ENCODE data around the gene SSBP2. TPM values are rescaled to one million over a fixed set of nuclear protein-coding genes. Genes with fewer than 3 reads are reported as not detected.
A peak's percentile ranks its signal among the peaks of the same experiment; 100 is the strongest.

The SSBP2 gene
- total RNA-seq, 2 experiments from 2014 or later: 48.2 to 50.6 TPM

DNA sequence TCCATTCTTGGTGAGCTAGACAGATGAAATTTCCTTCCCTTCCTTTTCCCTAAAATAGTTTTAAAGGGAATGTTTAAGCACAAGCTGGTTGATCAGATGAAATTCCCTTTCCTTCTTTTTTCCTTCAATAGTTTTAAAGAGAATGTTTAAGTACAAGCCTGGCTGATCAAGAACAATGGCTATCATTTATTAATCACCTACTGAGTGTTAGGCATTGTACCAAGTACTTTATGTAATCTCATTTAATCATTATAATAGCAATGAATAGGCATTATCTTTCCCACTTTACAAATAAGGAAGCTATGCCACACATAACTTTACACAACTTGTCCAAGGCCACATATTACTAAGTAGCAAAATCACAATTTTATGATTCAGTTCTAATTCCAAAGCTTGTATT is 205.0 kb downstream of the SSBP2 start:
- no peak for DNase-seq
- peaks cover 6% of the 10 kb centered on the region for H3K9me3 Mint-ChIP-seq
- H3K36me3 Mint-ChIP-seq (ENCODE audit: low read depth): peaks cover 15% of the 10 kb centered on the region
- H3K27me3 Mint-ChIP-seq: no peaks in the 10 kb centered on the region
- H3K4me3 Mint-ChIP-seq: no peak overlapping the region
- no peaks in the 10 kb centered on the region for H3K4me1 Mint-ChIP-seq
- POLR2A ChIA-PET: no interaction called here
- H3K27ac Mint-ChIP-seq: no peak overlapping the region
- CTCF ChIA-PET: no interaction called here

DNA sequence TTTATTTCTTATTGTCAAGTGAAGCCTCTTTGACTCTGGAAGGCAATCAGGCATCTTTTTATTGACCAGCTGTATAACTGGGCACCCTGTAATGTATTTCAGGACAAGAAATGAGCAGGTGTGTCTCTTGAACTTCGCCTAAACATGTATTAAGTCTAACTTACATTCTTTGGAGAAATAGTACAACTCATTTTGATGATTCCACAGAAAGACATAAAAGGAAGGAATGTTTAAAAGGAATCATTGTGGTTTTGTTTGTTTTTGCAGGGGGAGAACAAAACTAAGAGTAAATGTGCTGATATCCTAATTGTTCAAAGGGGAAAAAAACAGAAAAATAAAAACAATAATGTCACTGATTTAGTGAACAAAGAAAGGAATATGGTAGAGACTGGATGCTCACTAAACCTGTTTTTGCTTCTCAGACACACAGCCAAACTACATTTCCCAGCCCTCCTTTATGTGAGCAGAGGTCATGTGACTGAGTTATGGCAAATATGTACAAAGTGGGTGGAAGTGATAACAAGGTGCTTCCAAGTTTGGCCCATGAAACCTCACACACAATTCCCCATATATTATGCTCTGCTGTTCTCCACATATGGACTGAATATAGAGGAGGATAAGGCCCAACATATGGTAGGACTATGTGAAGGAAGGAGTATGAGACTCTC is 206.4 kb downstream of the SSBP2 start:
- ChIA-PET POLR2A (no interaction called here), CTCF (no interaction called here)
- Mint-ChIP-seq H3K36me3 (ENCODE audit: low read depth) (peaks cover 22% of the 10 kb centered on the region), H3K9me3 (peaks cover 6% of the 10 kb centered on the region), H3K27me3 (no peaks in the 10 kb centered on the region), H3K4me3 (no peak overlapping the region), H3K4me1 (peaks cover 9% of the 10 kb centered on the region), H3K27ac (no peak overlapping the region)
- DNase-seq: no peak

DNA sequence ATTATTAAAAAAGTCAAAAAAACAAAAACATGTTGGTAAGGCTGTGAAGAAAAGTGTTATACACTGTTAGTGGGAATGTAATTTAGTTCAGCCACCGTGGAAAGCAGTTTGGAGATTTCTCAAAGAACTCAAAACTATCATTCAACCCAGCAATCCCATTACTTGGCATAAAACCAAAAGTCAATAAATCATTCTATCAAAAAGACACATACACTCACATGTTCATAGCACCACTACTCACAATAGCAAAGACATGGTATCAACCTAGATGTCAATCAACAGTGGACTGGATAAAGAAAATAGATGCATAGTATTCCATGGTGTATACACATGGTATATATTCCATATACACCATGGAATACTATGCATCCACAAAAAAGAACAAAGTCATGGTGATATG is 208.7 kb downstream of the SSBP2 start:
- no peaks in the 10 kb centered on the region for H3K27me3 Mint-ChIP-seq
- H3K9me3 Mint-ChIP-seq: peaks cover 6% of the 10 kb centered on the region
- H3K4me3 Mint-ChIP-seq: no peak overlapping the region
- H3K27ac Mint-ChIP-seq: no peak overlapping the region
- ChIA-PET POLR2A (no interaction called here), CTCF (no interaction called here)
- H3K4me1 Mint-ChIP-seq: peaks cover 31% of the 10 kb centered on the region
- DNase-seq: no peak
- peaks cover 23% of the 10 kb centered on the region for H3K36me3 Mint-ChIP-seq (ENCODE audit: low read depth)

DNA sequence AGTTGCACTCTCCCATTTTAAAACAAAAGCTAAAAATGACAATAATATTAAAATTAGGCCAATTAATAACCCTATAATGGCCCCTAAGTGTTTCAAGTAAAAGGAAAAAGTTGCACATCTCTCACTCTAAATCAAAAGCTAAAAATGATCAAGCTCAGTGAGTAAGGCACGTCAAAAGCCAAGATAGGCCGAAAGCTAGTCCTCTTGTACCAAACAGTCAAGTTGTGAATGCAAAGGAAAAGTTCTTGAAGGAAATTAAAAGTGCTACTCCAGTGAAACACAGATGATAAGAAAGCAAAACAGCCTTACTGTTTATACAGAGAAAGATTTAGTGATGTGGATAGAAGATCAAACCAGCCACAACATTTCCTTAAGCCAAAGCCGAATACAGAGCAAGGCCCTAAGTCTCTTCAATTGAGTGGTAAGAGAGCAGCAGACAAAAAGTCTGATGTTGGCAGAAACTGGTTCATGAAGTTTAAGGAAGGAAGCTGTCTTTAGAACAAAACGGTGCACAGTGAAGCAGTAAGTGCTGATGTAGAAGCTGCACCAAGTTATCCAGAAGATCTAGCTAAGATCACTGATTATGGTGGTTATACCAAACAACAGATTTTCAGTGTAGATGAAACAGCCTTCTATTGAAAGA is 212.9 kb downstream of the SSBP2 start:
- POLR2A ChIA-PET: interaction anchor here (1.4 kb wide), 1 partner anchor 212 kb away, joined by 4 read pairs; the partner anchor contains the start of gene SSBP2
- H3K27me3 Mint-ChIP-seq: no peaks in the 10 kb centered on the region
- peaks cover 6% of the 10 kb centered on the region for H3K9me3 Mint-ChIP-seq
- CTCF ChIA-PET: interaction anchor here (0.6 kb wide), 1 partner anchor 389 kb away, joined by 3 read pairs; no protein-coding TSS in a partner anchor
- peaks cover 50% of the 10 kb centered on the region for H3K4me1 Mint-ChIP-seq
- H3K36me3 Mint-ChIP-seq (ENCODE audit: low read depth): peaks cover 27% of the 10 kb centered on the region
- H3K27ac Mint-ChIP-seq: peak overlapping the region; percentile 84
- no peak overlapping the region for H3K4me3 Mint-ChIP-seq
- DNase-seq: peak; percentile 36

DNA sequence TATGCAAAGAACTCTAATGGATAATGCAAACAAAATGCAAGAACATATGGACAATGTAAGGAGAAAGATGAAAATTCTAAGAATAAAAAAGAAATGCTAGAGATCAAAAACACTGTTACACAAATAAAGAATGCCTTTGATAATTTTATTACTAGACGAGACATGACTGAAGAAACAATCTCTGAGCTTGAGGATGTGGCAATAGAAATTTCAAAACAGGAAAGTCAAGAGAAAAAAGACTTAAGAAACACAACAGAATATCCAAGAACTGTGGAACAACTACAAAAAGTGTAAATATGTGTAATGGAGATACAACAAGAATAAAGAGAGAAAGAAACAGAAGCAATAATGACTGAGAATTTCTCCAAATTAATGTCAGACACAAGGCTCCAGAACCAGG is 216.5 kb downstream of the SSBP2 start:
- H3K4me3 Mint-ChIP-seq: no peak overlapping the region
- H3K27me3 Mint-ChIP-seq: no peaks in the 10 kb centered on the region
- H3K27ac Mint-ChIP-seq: no peak overlapping the region
- peaks cover 44% of the 10 kb centered on the region for H3K4me1 Mint-ChIP-seq
- no peak for DNase-seq
- POLR2A ChIA-PET: no interaction called here
- CTCF ChIA-PET: no interaction called here
- peaks cover 17% of the 10 kb centered on the region for H3K36me3 Mint-ChIP-seq (ENCODE audit: low read depth)
- no peaks in the 10 kb centered on the region for H3K9me3 Mint-ChIP-seq

DNA sequence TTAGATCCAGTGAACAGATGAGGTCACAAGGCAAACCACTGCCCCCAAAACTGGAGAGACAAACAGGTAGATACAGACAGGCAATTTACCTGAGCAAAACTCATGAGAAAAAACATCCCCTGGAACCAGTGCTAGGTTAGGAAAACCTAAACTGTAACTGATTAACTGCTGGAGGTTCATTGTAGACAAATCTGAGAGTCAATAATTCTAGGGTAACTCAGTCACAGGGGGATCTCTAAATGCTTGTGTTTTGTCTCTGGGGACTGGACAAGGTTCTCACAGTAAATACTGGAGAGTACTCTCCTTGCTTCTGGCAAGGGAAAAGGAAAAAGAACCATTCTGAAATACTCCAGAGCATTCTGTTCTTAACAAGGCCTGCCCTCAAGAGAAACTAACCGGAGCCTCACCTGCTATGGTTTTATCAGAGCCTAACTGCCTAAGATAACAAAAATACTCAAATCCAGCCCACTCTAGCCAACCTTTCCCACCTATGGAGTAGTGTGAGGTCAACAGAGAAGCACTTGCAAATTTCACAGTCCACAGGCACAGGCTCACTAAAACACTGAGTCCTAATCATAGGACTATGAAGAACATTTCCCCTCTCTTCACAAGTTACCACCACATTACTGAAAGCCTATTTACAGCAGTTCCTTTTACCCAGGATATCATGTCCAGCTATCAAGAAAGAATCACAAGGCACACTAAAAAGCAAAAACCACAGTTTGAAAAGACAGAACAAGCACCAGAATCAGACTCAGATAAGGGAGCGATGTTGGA is 217.1 kb downstream of the SSBP2 start:
- H3K27ac Mint-ChIP-seq: no peak overlapping the region
- ChIA-PET POLR2A (no interaction called here), CTCF (no interaction called here)
- peaks cover 13% of the 10 kb centered on the region for H3K36me3 Mint-ChIP-seq (ENCODE audit: low read depth)
- peaks cover 38% of the 10 kb centered on the region for H3K4me1 Mint-ChIP-seq
- no peak overlapping the region for H3K4me3 Mint-ChIP-seq
- H3K27me3 Mint-ChIP-seq: no peaks in the 10 kb centered on the region
- DNase-seq: no peak
- no peaks in the 10 kb centered on the region for H3K9me3 Mint-ChIP-seq

DNA sequence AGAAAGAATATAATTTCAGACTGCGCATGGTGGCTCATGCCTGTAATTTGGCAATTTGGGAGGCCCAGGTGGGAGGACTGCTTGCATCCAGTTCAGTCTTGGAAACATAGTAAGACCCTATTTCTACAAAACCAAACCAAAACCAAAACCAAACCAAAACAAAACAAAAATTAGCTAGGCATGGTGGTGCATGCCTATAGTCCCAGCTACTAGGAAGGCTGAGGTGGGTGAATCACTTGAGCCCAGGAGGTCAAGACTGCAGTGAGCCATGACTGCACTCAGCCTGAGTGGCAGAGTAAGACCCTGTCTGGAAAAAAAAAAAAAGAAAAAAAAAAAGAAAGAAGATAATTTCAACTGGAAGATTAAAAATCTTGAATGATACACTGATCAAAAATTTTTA is 220.0 kb downstream of the SSBP2 start:
- ChIA-PET POLR2A (no interaction called here), CTCF (no interaction called here)
- Mint-ChIP-seq H3K4me3 (no peak overlapping the region), H3K36me3 (ENCODE audit: low read depth) (peaks cover 10% of the 10 kb centered on the region), H3K4me1 (peaks cover 17% of the 10 kb centered on the region), H3K27me3 (no peaks in the 10 kb centered on the region), H3K27ac (no peak overlapping the region), H3K9me3 (no peaks in the 10 kb centered on the region)
- no peak for DNase-seq

DNA sequence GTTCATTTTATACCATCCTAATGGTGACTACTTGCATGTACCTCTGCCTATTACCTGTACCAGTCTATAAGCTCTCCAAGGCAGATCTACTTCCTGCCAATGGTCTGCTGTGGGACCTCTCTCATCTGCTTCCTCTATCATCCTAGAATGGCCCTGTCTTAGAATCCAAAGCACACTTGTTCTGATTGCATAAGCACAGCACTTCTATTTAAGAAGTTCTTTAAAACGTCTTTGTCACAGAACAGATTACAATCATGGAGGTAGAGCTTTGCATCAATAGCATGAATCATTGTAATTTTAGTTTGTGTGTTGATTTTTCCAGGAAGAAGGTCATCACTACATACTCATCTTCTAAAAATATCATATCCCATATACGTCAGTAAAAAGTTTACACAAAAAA is 225.2 kb downstream of the SSBP2 start:
- ChIA-PET POLR2A (no interaction called here), CTCF (no interaction called here)
- H3K27ac Mint-ChIP-seq: no peak overlapping the region
- peaks cover 5% of the 10 kb centered on the region for H3K36me3 Mint-ChIP-seq (ENCODE audit: low read depth)
- H3K4me1 Mint-ChIP-seq: peaks cover 6% of the 10 kb centered on the region
- no peak overlapping the region for H3K4me3 Mint-ChIP-seq
- peaks cover 4% of the 10 kb centered on the region for H3K9me3 Mint-ChIP-seq
- no peaks in the 10 kb centered on the region for H3K27me3 Mint-ChIP-seq
- no peak for DNase-seq

DNA sequence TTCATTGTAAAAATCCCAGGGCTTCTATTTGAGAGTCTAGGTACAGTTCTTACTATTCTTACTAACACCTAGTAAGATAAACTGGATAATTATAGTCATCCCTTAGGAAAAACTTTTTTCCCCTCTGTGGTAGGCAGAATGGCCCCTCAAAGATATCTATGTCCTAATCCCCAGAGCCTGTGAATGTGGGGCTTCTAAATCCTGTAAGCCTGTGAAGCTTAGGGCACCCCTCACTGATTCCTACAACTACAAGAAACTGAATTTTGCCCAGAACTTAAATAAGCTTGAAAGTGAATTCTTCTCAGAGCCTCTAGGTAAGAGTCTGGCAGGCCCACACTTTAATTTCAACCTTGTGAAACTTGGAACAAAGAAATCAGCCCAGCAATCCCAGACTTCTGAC is 226.9 kb downstream of the SSBP2 start:
- no peaks in the 10 kb centered on the region for H3K27me3 Mint-ChIP-seq
- H3K4me3 Mint-ChIP-seq: no peak overlapping the region
- H3K36me3 Mint-ChIP-seq (ENCODE audit: low read depth): peaks cover 1% of the 10 kb centered on the region
- POLR2A ChIA-PET: no interaction called here
- CTCF ChIA-PET: no interaction called here
- H3K9me3 Mint-ChIP-seq: peaks cover 4% of the 10 kb centered on the region
- no peak overlapping the region for H3K27ac Mint-ChIP-seq
- no peak for DNase-seq
- peaks cover 6% of the 10 kb centered on the region for H3K4me1 Mint-ChIP-seq

DNA sequence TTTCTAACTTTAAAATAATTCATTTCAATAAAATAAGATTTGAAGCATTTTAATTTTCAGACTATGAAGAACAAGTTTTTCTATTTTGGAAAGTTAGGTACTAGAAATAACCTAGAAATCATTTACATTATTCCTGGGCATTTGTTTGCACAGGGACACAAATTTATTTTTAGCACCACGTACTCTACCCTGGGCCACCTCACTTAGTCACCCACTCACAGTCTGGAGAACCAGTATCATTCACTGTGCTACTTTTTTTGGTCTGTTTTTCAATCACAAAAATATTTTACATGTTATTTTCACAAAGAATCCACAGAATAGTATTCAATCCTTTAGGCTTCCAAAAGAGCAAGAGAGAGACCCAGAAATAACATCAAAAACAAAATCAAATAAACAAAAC is 228.3 kb downstream of the SSBP2 start:
- Mint-ChIP-seq H3K9me3 (peaks cover 4% of the 10 kb centered on the region), H3K4me3 (no peak overlapping the region), H3K27me3 (no peaks in the 10 kb centered on the region), H3K36me3 (ENCODE audit: low read depth) (peaks cover 1% of the 10 kb centered on the region), H3K27ac (no peak overlapping the region), H3K4me1 (peaks cover 6% of the 10 kb centered on the region)
- no peak for DNase-seq
- ChIA-PET CTCF (no interaction called here), POLR2A (no interaction called here)

DNA sequence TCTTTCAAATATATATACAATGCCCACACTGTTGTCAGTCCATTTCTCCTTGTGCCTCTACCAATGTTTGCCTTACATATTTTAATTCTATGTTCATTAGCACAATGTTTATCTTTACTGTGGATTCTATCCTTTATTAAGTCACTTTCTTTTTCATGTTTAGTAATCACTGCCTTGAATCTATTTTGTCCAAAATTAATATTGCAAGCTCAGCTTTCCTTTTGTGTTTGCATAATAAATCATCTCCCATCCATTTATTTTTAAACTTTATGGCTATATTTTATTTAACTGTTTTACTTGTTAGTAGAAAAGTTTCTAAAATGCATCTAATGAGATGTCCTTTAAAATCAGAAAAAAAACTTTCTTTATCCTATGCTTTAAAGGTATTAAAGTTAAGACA is 230.1 kb downstream of the SSBP2 start:
- Mint-ChIP-seq H3K36me3 (ENCODE audit: low read depth) (no peaks in the 10 kb centered on the region), H3K9me3 (peaks cover 4% of the 10 kb centered on the region), H3K4me3 (no peak overlapping the region), H3K27ac (no peak overlapping the region), H3K4me1 (peaks cover 6% of the 10 kb centered on the region), H3K27me3 (no peaks in the 10 kb centered on the region)
- DNase-seq: no peak
- ChIA-PET POLR2A (no interaction called here), CTCF (no interaction called here)

DNA sequence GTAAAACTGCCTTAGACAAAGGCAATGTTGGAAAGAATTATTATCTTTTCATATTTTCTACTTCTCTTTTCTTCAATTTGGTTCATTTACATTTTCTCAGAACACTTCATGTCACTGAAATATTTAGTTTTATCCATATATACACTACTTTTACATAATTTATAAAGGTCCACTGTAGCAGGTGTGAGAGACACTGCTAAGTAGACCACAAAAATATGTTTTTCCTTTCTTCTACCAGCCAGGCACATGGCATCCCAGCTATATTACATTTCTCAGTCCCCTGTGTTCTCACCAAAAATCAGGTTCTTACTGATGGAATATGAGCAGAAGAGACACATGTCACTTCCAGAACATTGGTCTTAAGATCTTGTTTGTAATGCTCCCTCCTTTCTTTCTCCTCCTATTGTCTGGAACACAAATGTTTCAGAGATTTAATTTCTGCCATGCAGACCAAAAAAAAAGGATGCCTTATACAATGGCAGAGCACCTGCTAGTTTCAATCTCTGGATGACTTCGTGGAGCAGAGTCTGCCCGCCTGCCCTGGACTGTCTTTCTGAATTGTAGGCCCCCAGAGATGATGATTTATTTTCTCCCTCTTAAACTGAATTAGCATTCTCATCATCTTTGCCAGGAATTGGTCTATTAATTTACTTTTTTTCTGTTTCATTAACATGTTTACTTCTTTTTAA is 231.5 kb downstream of the SSBP2 start:
- ChIA-PET CTCF (no interaction called here), POLR2A (no interaction called here)
- DNase-seq: no peak
- H3K4me1 Mint-ChIP-seq: no peaks in the 10 kb centered on the region
- no peaks in the 10 kb centered on the region for H3K36me3 Mint-ChIP-seq (ENCODE audit: low read depth)
- H3K4me3 Mint-ChIP-seq: no peak overlapping the region
- no peak overlapping the region for H3K27ac Mint-ChIP-seq
- no peaks in the 10 kb centered on the region for H3K9me3 Mint-ChIP-seq
- H3K27me3 Mint-ChIP-seq: no peaks in the 10 kb centered on the region

DNA sequence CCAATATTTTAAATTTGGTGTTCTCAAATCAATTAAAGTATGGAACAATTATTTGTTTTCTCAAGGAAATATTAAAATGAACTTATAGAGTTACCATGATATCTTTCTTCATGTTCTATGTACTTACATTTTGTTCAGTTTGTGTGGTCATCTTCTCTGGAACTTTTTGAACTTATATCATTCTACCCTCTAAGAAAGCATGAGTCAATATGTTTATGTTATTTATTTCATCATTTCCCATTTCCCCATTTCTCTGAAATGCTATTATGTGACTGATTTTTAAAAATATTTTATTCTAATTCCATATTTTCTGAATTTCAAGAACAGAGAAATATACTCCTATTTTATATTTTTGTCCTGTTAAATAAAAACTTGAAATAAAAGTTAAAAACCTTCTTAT is 233.4 kb downstream of the SSBP2 start:
- Mint-ChIP-seq H3K27ac (no peak overlapping the region), H3K4me1 (no peaks in the 10 kb centered on the region), H3K9me3 (no peaks in the 10 kb centered on the region), H3K4me3 (no peak overlapping the region), H3K36me3 (ENCODE audit: low read depth) (no peaks in the 10 kb centered on the region), H3K27me3 (no peaks in the 10 kb centered on the region)
- no peak for DNase-seq
- ChIA-PET POLR2A (no interaction called here), CTCF (no interaction called here)

All from activated CD4-positive, alpha-beta T cell treated with anti-CD3 and anti-CD28 coated beads, Interleukin-2, amount 10 ng/mL, durations not matched to agents 7 days and 5 days (primary cell).